Mesendoderm (in vitro differentiated cells): Measurements from ENCODE around the gene TSPAN11.
A peak's percentile ranks its signal among the peaks of the same experiment; 100 is the strongest.

Source experiments
- DNase-seq: peaks from one replicate; pipeline ENCODE4 v3.0.0; 2013
- H2AK5ac ChIP-seq: 2 replicates; pipeline ENCODE4 v1.6.1; 2013; ENCODE audit warnings: low read length, inconsistent platforms
- H2BK120ac ChIP-seq: 2 replicates; pipeline ENCODE4 v1.6.1; 2013; ENCODE audit warnings: low read depth, mild to moderate bottlenecking, low read length, moderate library complexity, mixed read lengths
- H2BK15ac ChIP-seq: replicated peaks from 2 replicates; pipeline ENCODE4 v1.6.1; 2013; ENCODE audit warnings: low read depth, mild to moderate bottlenecking, moderate library complexity
- H2BK5ac ChIP-seq: 2 replicates; pipeline ENCODE4 v1.6.1; 2013; ENCODE audit warnings: low read length, inconsistent platforms
- H3K18ac ChIP-seq: 2 replicates; pipeline ENCODE4 v1.6.1; 2013; ENCODE audit warnings: mild to moderate bottlenecking, low read length, mixed read lengths
- H3K23ac ChIP-seq: one replicate; pipeline ENCODE4 v1.6.1; 2013; ENCODE audit warnings: low read length
- H3K27ac ChIP-seq: 2 replicates; pipeline ENCODE4 v1.5.1; 2013; ENCODE audit warnings: low read depth, mild to moderate bottlenecking, inconsistent platforms, low read length, moderate library complexity
- H3K27me3 ChIP-seq: 2 replicates; pipeline ENCODE4 v1.6.1; 2013; ENCODE audit warnings: low read length, control low read depth, mild to moderate bottlenecking, inconsistent platforms; ENCODE audit not compliant: insufficient read depth, poor library complexity
- H3K36me3 ChIP-seq: 2 replicates; pipeline ENCODE4 v1.6.1; 2013; ENCODE audit warnings: low read length, inconsistent platforms; ENCODE audit not compliant: control insufficient read depth, insufficient read depth
- H3K4ac ChIP-seq: one replicate; pipeline ENCODE4 v1.6.1; 2013; ENCODE audit warnings: low read depth, mild to moderate bottlenecking, low read length, moderate library complexity
- H3K4me1 ChIP-seq: 2 replicates; pipeline ENCODE4 v1.6.1; 2013; ENCODE audit warnings: low read depth, low read length, inconsistent platforms; ENCODE audit not compliant: control insufficient read depth
- H3K4me2 ChIP-seq: 2 replicates; pipeline ENCODE4 v1.6.1; 2013; ENCODE audit warnings: low read length
- H3K4me3 ChIP-seq: 2 replicates; pipeline ENCODE4 v1.5.1; 2013; ENCODE audit warnings: mild to moderate bottlenecking, low read length
- H3K56ac ChIP-seq: one replicate; pipeline ENCODE4 v1.6.1; 2013; ENCODE audit warnings: low read length
- H3K79me1 ChIP-seq: 2 replicates; pipeline ENCODE4 v1.6.1; 2013; ENCODE audit warnings: low read length, inconsistent platforms
- H3K79me2 ChIP-seq: 2 replicates; pipeline ENCODE4 v1.6.1; 2013; ENCODE audit warnings: mild to moderate bottlenecking, low read length; ENCODE audit not compliant: control insufficient read depth, insufficient read depth
- H3K9ac ChIP-seq: 2 replicates; pipeline ENCODE4 v1.6.1; 2013; ENCODE audit warnings: low read length, inconsistent platforms
- H4K5ac ChIP-seq: one replicate; pipeline ENCODE4 v1.6.1; 2013; ENCODE audit warnings: low read length
- H4K8ac ChIP-seq: one replicate; pipeline ENCODE4 v1.6.1; 2013; ENCODE audit warnings: low read depth, mild to moderate bottlenecking, control low read depth, low read length, moderate library complexity
- WGBS: extraction: QIAGEN DNeasy Blood & Tissue Kit; methylation state at CpG from one replicate; pipeline ENCODE4 v1.1.7; 2013; ENCODE audit warnings: low lambda C conversion rate, missing lambda C conversion rate; ENCODE audit not compliant: insufficient coverage; ENCODE audit errors: extremely low coverage; 5-methylcytosine and 5-hydroxymethylcytosine counted together

The TSPAN11 gene

DNA sequence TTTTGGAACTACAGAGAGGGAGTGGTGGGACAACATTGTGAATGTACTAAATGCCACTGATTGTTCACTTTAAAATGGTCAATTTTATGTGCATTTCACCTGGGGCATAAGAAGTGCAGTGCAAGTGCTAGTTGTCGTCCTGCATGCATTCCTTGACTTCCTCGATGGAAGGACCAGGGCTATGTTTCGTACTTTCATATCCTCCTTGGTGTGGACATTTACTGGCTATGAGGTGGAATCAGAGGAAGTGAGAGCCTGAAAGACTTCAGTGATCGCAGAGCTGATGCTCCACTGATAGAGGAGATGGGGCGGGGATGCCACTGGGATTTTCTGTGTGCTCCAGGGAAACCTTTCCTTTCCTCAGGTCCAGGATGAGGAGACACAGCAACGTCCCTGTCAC lies 93.0 kb downstream of the TSPAN11 start:
- Histone ChIP-seq H2AK5ac (no peak overlapping the region), H3K79me1 (no peaks in the 10 kb centered on the region), H4K8ac (no peak overlapping the region), H3K27ac (no peak overlapping the region), H3K4me3 (no peak overlapping the region), H3K23ac (no peak overlapping the region), H3K36me3 (no peaks in the 10 kb centered on the region), H2BK5ac (no peak overlapping the region), H3K79me2 (no peaks in the 10 kb centered on the region), H3K18ac (no peak overlapping the region), H2BK15ac (no peak overlapping the region), H3K4me1 (no peaks in the 10 kb centered on the region), H3K4me2 (no peak overlapping the region), H2BK120ac (no peak overlapping the region), H3K9ac (no peak overlapping the region), H3K4ac (no peak overlapping the region), H3K56ac (no peak overlapping the region), H4K5ac (no peak overlapping the region), H3K27me3 (no peaks in the 10 kb centered on the region)
- DNase-seq, result no peak
- no CpG with 5 or more reads among the region's 6 CpGs for WGBS

DNA sequence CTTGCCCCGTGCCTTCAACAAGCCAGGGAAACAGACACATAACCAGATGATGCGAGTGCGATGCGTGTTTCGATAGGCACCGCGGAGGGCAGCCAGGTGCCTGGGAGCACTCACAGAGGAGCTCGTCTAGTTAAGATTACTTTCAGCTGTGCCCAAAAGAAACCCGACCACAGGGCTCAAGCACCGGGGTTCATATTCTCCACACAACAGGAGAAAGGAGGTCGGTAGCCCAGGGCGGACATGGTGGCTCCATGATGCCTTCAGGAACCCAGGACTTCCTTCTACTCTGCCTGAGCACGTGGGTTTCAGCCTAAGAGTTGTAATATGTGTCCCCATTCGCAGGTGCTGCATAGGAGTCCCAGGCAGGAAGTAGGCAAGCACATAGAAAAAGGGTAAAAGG lies 93.4 kb downstream of the TSPAN11 start:
- H3K4me1 ChIP-seq, result no peaks in the 10 kb centered on the region
- H3K4me3 ChIP-seq, result no peak overlapping the region
- H3K27me3 ChIP-seq, result no peaks in the 10 kb centered on the region
- H3K4ac ChIP-seq, result no peak overlapping the region
- H3K27ac ChIP-seq, result no peak overlapping the region
- H3K36me3 ChIP-seq, result no peaks in the 10 kb centered on the region
- H3K4me2 ChIP-seq, result no peak overlapping the region
- no peaks in the 10 kb centered on the region for H3K79me1 ChIP-seq
- no peak overlapping the region for H2BK15ac ChIP-seq
- H3K79me2 ChIP-seq, result no peaks in the 10 kb centered on the region
- H3K23ac ChIP-seq, result no peak overlapping the region
- H3K18ac ChIP-seq, result no peak overlapping the region
- no peak overlapping the region for H3K56ac ChIP-seq
- no peak overlapping the region for H2AK5ac ChIP-seq
- no peak overlapping the region for H3K9ac ChIP-seq
- WGBS, result no CpG with 5 or more reads among the region's 14 CpGs
- DNase-seq, result no peak
- no peak overlapping the region for H4K8ac ChIP-seq
- H4K5ac ChIP-seq, result no peak overlapping the region
- H2BK120ac ChIP-seq, result no peak overlapping the region
- H2BK5ac ChIP-seq, result no peak overlapping the region

DNA sequence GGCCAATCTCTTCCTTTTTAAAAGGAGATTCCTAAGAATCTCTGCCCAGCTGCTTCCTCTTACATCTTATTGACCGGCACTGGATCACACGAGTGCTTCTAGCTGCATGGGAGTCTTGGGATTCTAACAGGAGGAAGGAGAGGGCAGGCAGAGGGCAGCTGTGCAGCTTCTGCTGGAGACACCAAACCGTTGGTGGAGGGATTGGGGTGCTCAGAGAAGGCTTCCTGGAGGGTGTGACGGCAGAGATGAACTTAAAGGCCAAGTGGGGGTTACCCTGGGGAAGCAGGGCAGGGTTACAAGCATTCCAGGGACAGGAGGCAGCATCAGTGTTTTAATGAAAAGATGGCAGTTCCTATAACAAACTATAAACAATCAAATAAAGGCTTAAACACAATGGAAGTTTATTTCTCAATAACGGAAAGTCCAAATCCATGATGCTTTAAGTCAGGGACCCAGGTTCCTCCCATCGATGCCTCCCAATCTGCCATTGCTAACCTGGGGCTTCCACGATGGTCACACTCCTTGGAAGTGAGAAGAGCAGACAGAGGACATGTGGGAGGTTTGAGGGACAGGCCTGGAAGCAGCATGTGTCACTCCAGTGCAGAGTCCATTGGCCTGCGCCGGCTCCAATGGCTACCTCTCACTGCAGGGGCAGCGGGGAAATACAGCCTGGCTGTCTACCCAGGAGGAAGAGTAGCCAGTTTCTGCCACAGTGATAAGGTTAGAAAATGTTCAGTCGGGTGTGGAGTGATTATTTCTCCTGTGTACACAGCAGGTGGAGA lies 94.0 kb downstream of the TSPAN11 start:
- Histone ChIP-seq H3K9ac (no peak overlapping the region), H3K56ac (no peak overlapping the region), H2AK5ac (no peak overlapping the region), H3K4ac (no peak overlapping the region), H3K79me2 (no peaks in the 10 kb centered on the region), H2BK15ac (no peak overlapping the region), H3K4me2 (no peak overlapping the region), H4K5ac (no peak overlapping the region), H3K18ac (no peak overlapping the region), H4K8ac (no peak overlapping the region), H3K23ac (no peak overlapping the region), H3K27ac (no peak overlapping the region), H2BK5ac (no peak overlapping the region), H3K27me3 (no peaks in the 10 kb centered on the region), H3K4me1 (no peaks in the 10 kb centered on the region), H3K36me3 (no peaks in the 10 kb centered on the region), H3K79me1 (no peaks in the 10 kb centered on the region), H3K4me3 (no peak overlapping the region), H2BK120ac (no peak overlapping the region)
- no peak for DNase-seq
- no CpG with 5 or more reads among the region's 11 CpGs for WGBS

DNA sequence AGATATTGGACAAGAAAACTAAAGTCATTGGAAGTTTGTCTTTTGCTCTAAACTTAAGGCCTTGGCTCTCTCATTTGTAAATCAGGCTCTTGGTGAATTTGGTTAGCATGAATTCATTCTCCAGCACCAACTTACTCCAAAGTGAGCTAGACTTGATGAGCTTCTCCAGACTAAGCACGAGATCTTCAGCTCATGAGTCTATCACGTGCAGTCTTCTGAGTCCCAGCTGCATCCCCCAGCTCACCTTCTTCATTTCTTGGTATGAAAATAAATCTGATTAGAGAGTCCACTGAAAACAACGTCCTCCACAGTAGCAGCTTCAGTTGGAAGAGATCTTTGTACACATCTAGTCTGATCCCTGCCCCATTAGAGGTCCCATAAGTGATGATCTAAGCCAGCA lies 94.6 kb downstream of the TSPAN11 start:
- H2BK15ac ChIP-seq, result no peak overlapping the region
- H4K5ac ChIP-seq, result no peak overlapping the region
- no peak overlapping the region for H4K8ac ChIP-seq
- DNase-seq, result no peak
- H3K4me3 ChIP-seq, result no peak overlapping the region
- no CpG with 5 or more reads among the region's 3 CpGs for WGBS
- no peak overlapping the region for H3K4me2 ChIP-seq
- no peak overlapping the region for H3K4ac ChIP-seq
- no peaks in the 10 kb centered on the region for H3K4me1 ChIP-seq
- H3K79me2 ChIP-seq, result no peaks in the 10 kb centered on the region
- H3K18ac ChIP-seq, result no peak overlapping the region
- no peaks in the 10 kb centered on the region for H3K27me3 ChIP-seq
- H3K23ac ChIP-seq, result no peak overlapping the region
- no peak overlapping the region for H2AK5ac ChIP-seq
- no peaks in the 10 kb centered on the region for H3K36me3 ChIP-seq
- no peak overlapping the region for H2BK5ac ChIP-seq
- no peak overlapping the region for H3K27ac ChIP-seq
- no peaks in the 10 kb centered on the region for H3K79me1 ChIP-seq
- H2BK120ac ChIP-seq, result no peak overlapping the region
- no peak overlapping the region for H3K56ac ChIP-seq
- H3K9ac ChIP-seq, result no peak overlapping the region

DNA sequence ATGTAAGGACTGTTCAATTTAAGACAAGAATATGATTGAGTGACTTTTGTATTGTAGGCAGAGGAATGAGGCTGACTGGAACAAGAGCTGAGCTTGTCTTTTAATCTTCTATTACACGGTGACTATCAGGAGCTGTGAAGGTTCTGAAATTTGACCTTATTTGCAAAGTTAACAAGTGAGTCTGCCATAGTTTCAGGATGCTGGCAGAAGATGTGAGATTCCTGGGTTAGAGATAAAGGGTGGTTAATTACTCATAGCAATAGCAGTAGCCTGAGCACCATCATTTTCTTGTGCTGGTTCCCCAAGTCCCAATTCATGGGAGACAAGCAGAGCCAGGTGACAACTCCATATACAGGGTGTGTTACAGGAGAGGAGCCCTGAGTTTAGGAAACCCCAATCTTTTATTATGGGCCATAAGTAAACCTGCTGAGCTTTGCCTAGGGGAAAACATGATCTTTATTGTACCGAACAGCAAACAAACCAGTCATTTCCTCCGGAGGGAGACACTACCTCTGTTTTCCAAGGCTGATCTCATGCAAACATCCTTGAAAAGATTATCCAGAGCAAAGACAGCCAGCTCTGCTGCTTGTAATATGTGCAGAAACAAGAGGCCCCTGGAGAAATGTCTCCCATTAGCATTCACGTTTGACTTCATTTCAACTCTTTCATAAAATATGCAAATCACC lies 95.4 kb downstream of the TSPAN11 start:
- WGBS, result no CpG with 5 or more reads among the region's 4 CpGs
- no peak overlapping the region for H4K5ac ChIP-seq
- no peak overlapping the region for H3K18ac ChIP-seq

More for the DNA sequence above, 95.4 kb downstream of the TSPAN11 start:
- no peak overlapping the region for H3K4me3 ChIP-seq
- no peaks in the 10 kb centered on the region for H3K79me2 ChIP-seq
- H4K8ac ChIP-seq, result no peak overlapping the region
- H3K23ac ChIP-seq, result no peak overlapping the region
- H3K4ac ChIP-seq, result no peak overlapping the region
- no peak overlapping the region for H3K27ac ChIP-seq
- H3K79me1 ChIP-seq, result no peaks in the 10 kb centered on the region
- H3K36me3 ChIP-seq, result no peaks in the 10 kb centered on the region
- H2BK120ac ChIP-seq, result no peak overlapping the region
- no peak overlapping the region for H3K56ac ChIP-seq
- peak; percentile 57 for DNase-seq
- no peaks in the 10 kb centered on the region for H3K27me3 ChIP-seq
- peaks cover 3% of the 10 kb centered on the region for H3K4me1 ChIP-seq
- no peak overlapping the region for H2BK5ac ChIP-seq
- H2AK5ac ChIP-seq, result no peak overlapping the region
- H2BK15ac ChIP-seq, result no peak overlapping the region
- no peak overlapping the region for H3K4me2 ChIP-seq
- no peak overlapping the region for H3K9ac ChIP-seq
